Keratinocyte (primary cell): ENCODE data around the gene INAFM1. TPM values are rescaled to one million over a fixed set of nuclear protein-coding genes. Genes with fewer than 3 reads are reported as not detected.

ENCODE experiments used
- DNase-seq: peaks from one replicate; pipeline ENCODE4 v3.0.0-alpha.2; 2011; ENCODE audit warnings: low read depth, missing footprints, low spot score
- FAIRE-seq: peaks from 2 replicates; lab custom pipeline; 2011; peaks lifted over from hg19 to GRCh38; lab: Jason Lieb, UNC
- H2AFZ ChIP-seq: 2 replicates; pipeline ENCODE4 v1.6.0; 2012; ENCODE audit warnings: low read length, control low read depth, inconsistent platforms; ENCODE audit not compliant: control insufficient read depth
- H3K27ac ChIP-seq: 2 replicates; pipeline ENCODE4 v1.5.1; 2011; ENCODE audit warnings: low read length; ENCODE audit not compliant: control insufficient read depth, insufficient read depth
- H3K27me3 ChIP-seq: 3 replicates; pipeline ENCODE4 v1.6.0; 2011; ENCODE audit warnings: low read length; ENCODE audit not compliant: control insufficient read depth, insufficient read depth; ENCODE audit errors: extremely low read depth
- H3K36me3 ChIP-seq, 2 experiments: 2 replicates in 1 of 2; 3 replicates in 1 of 2; pipeline ENCODE4 v1.5.1; 2011; ENCODE audit warnings: low read length in 2 of 2, mild to moderate bottlenecking in 1 of 2; ENCODE audit not compliant: control insufficient read depth in 2 of 2, insufficient read depth in 2 of 2; ENCODE audit errors: extremely low read depth in 1 of 2
- H3K4me1 ChIP-seq: 3 replicates; pipeline ENCODE4 v1.5.1; 2011; ENCODE audit warnings: low read length; ENCODE audit not compliant: control insufficient read depth, insufficient read depth; ENCODE audit errors: extremely low read depth
- H3K4me2 ChIP-seq: 3 replicates; pipeline ENCODE4 v1.6.0; 2011; ENCODE audit warnings: low read depth, low read length; ENCODE audit not compliant: control insufficient read depth, insufficient read depth; ENCODE audit errors: extremely low read depth
- H3K4me3 ChIP-seq, 3 experiments: fragments of 200-600 bp in 1 of 3; sonication (generic) in 1 of 3; 2 replicates in 2 of 3; 3 replicates in 1 of 3; pipeline ENCODE4 v1.5.1; 2011 to 2016; ENCODE audit warnings: low read length in 3 of 3, mild to moderate bottlenecking in 3 of 3, control low read depth in 2 of 3, inconsistent platforms in 1 of 3, low read depth in 1 of 3, mixed read lengths in 1 of 3, mixed run types in 1 of 3, moderate library complexity in 1 of 3; ENCODE audit not compliant: control insufficient read depth in 2 of 3, insufficient read depth in 2 of 3; ENCODE audit errors: extremely low read depth in 1 of 3
- H3K79me2 ChIP-seq: 2 replicates; pipeline ENCODE4 v1.6.0; 2012; ENCODE audit warnings: low read length; ENCODE audit not compliant: control insufficient read depth, insufficient read depth
- H3K9ac ChIP-seq: 3 replicates; pipeline ENCODE4 v1.6.0; 2011; ENCODE audit warnings: low read length; ENCODE audit not compliant: control insufficient read depth, insufficient read depth; ENCODE audit errors: extremely low read depth
- H3K9me1 ChIP-seq: 3 replicates; pipeline ENCODE4 v1.6.0; 2011; ENCODE audit warnings: low read length; ENCODE audit not compliant: control insufficient read depth, insufficient read depth; ENCODE audit errors: extremely low read depth
- H3K9me3 ChIP-seq: 2 replicates; pipeline ENCODE4 v1.5.1; 2012; ENCODE audit warnings: low read depth, low read length; ENCODE audit not compliant: control insufficient read depth
- H4K20me1 ChIP-seq: 3 replicates; pipeline ENCODE4 v1.6.0; 2011; ENCODE audit warnings: low read length; ENCODE audit not compliant: control insufficient read depth, insufficient read depth; ENCODE audit errors: extremely low read depth
- EZH2 ChIP-seq: IDR thresholded peaks from one replicate; pipeline ENCODE4 v1.6.1; 2012; ENCODE audit warnings: inconsistent platforms, mild to moderate bottlenecking, low read length, moderate library complexity
- dilution Hi-C: fragments of 300-500 bp; cut with MboI; formaldehyde crosslinking; loops from one replicate; pipeline ENCODE4 v1.7.0; 2020; ENCODE audit warnings: low sequenced_read_pairs; ENCODE audit not compliant: extremely low pct_ligation_motif_present
- polyA plus RNA-seq, 5 experiments: library from polyadenylated mRNA; depleted of rRNA in 3 of 5; stranded (reverse) in 3 of 5; stranded (forward) in 1 of 5; unstranded in 1 of 5; fragments of >200 nt; gene quantifications; 1 replicate in 1 of 5; 2 replicates in 3 of 5; 3 replicates in 1 of 5; pipeline versions ENCODE4 v1.2.1 to v1.2.3, GENCODE V29; 2011 to 2012; ENCODE audit warnings: missing spikeins in 2 of 5, low read depth in 1 of 5, low replicate concordance in 1 of 5
- TF ChIP-seq, protein P1 (sequence below), 3 experiments: IDR thresholded peaks in 1 of 3; conservative IDR thresholded peaks in 1 of 3; optimal IDR thresholded peaks in 1 of 3; 2 replicates in 2 of 3; 3 replicates in 1 of 3; pipeline versions ENCODE3 to v1.5.1; 2011; ENCODE audit warnings: low read length in 3 of 3, mild to moderate bottlenecking in 3 of 3, moderate library complexity in 2 of 3, control low read depth in 1 of 3, inconsistent platforms in 1 of 3; ENCODE audit not compliant: insufficient read depth in 2 of 3; ENCODE audit errors: extremely low read depth in 1 of 3

Gene INAFM1
- polyA plus RNA-seq, 1 donor (not counting 4 experiments of a cell fraction or from before 2014, with no cell fraction given) = 0.35 TPM

DNA sequence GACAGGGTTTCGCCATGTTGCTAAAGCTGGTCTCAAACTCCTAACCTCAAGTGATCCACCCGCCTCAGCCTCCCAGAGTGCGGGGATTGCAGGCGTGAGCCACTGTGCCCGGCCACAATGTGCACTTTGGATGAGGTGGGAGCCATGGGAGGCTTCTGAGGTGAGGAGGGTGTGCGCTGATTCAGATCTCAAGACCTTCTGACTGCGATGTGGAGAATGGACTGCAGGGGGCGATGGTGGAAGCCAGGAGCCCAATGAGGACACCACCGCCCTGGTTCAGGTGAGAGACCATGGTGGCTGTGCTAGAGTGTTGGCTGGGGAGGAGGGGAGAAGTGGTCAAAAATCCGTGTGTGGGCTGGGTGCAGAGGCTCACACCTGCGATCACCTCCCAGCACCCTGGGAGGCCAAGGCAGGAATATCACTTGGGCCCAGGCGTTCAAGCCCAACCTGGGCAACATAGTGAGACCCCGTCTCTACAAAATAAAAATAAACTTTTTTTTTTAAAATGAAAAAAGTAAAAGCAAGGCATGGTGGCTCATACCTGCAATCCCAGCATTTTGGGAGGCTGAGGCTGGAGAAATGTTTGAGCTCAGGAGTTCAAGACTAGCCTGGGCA is 5.6 kb downstream of the INAFM1 start:
- H3K4me3 ChIP-seq = no peak overlapping the region
- no peaks in the 10 kb centered on the region for H3K27me3 ChIP-seq
- no peak overlapping the region for H3K4me2 ChIP-seq
- no peaks in the 10 kb centered on the region for H4K20me1 ChIP-seq
- dilution Hi-C loops = no loop called here
- no peaks in the 10 kb centered on the region for H3K9me1 ChIP-seq
- H3K4me1 ChIP-seq = no peaks in the 10 kb centered on the region
- FAIRE-seq = no peak
- no peaks in the 10 kb centered on the region for H3K79me2 ChIP-seq
- DNase-seq = no peak
- H3K27ac ChIP-seq = no peak overlapping the region
- H2AFZ ChIP-seq = no peak overlapping the region
- no peak for TF ChIP-seq EZH2
- TF ChIP-seq, protein P1, sequence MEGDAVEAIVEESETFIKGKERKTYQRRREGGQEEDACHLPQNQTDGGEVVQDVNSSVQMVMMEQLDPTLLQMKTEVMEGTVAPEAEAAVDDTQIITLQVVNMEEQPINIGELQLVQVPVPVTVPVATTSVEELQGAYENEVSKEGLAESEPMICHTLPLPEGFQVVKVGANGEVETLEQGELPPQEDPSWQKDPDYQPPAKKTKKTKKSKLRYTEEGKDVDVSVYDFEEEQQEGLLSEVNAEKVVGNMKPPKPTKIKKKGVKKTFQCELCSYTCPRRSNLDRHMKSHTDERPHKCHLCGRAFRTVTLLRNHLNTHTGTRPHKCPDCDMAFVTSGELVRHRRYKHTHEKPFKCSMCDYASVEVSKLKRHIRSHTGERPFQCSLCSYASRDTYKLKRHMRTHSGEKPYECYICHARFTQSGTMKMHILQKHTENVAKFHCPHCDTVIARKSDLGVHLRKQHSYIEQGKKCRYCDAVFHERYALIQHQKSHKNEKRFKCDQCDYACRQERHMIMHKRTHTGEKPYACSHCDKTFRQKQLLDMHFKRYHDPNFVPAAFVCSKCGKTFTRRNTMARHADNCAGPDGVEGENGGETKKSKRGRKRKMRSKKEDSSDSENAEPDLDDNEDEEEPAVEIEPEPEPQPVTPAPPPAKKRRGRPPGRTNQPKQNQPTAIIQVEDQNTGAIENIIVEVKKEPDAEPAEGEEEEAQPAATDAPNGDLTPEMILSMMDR (optimal IDR thresholded peaks at IDR 0.05 in 1 of 3, IDR thresholded peaks at IDR 0.05 in 1 of 3, conservative IDR thresholded peaks at IDR 0.05 in 1 of 3; ENCODE audit: extremely low read depth in 1 of 3, insufficient read depth in 2 of 3, low read length in 3 of 3) = peak; percentile 48 to 62 (median 57)
- H3K9me3 ChIP-seq = no peaks in the 10 kb centered on the region
- H3K9ac ChIP-seq = no peak overlapping the region
- H3K36me3 ChIP-seq = peaks cover 0 to 3% of the 10 kb centered on the region in 2 experiments

DNA sequence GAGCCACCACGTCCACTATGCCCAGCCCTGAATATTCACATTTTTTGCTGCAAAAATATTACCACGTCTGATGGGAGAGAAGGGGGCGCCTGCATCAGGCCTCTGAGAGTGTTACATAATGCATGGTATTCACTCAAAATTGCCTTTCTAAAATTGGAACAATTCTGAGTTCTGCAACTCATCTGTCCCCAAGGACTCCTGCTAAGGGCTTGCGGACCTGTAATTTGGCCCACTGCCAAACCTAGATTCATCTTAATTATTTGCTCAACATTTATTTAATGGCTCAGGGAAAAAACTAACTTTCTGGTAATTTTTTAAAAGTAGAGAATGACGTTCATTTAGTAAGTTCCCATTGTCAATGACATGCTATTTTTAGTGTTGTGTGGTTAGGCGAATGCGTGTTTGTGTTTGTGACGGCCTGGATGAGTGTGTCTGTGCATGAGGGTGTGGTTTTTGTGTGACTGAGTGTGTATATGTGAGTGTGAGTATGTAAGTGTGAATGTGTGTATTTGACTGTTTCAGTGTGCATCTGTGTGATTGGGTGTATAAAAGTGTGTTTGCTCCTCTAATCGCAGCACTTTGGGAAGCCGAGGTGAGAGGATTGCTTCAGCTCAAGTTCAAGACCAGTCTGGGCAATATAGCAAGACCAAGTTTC is 8.8 kb downstream of the INAFM1 start:
- H3K79me2 ChIP-seq = no peaks in the 10 kb centered on the region
- dilution Hi-C loops = no loop called here
- H2AFZ ChIP-seq = no peak overlapping the region
- no peaks in the 10 kb centered on the region for H3K9me1 ChIP-seq
- H3K27me3 ChIP-seq = no peaks in the 10 kb centered on the region
- no peaks in the 10 kb centered on the region for H4K20me1 ChIP-seq
- H3K4me1 ChIP-seq = no peaks in the 10 kb centered on the region
- H3K36me3 ChIP-seq = no peaks in the 10 kb centered on the region
- H3K4me3 ChIP-seq = no peak overlapping the region
- H3K9me3 ChIP-seq = no peaks in the 10 kb centered on the region
- no peak overlapping the region for H3K4me2 ChIP-seq
- TF ChIP-seq, protein P1 (optimal IDR thresholded peaks at IDR 0.05 in 1 of 3, IDR thresholded peaks at IDR 0.05 in 1 of 3, conservative IDR thresholded peaks at IDR 0.05 in 1 of 3; ENCODE audit: extremely low read depth in 1 of 3, insufficient read depth in 2 of 3, low read length in 3 of 3) = no peak
- no peak for TF ChIP-seq EZH2
- H3K9ac ChIP-seq = no peak overlapping the region
- FAIRE-seq = no peak
- no peak overlapping the region for H3K27ac ChIP-seq
- DNase-seq = no peak
